HEK293 (cell line): ENCODE data around the gene SZT2.

Experiments
- CTCF ChIA-PET: fragments of 350-600 bp; formaldehyde crosslinking; extraction: SDS; loops from one replicate; lab custom pipeline; 2021; ENCODE audit warnings: antibody characterized with exemption; lab: Yijun Ruan, JAX
- POLR2A ChIA-PET: fragments of 300-600 bp; formaldehyde crosslinking; extraction: SDS; loops from one replicate; lab custom pipeline; 2020; ENCODE audit warnings: antibody characterized with exemption, inconsistent platforms; lab: Yijun Ruan, JAX
- H3K27ac ChIP-seq: fragments of 200-500 bp; sonication (Bioruptor generic); 2 replicates; pipeline ENCODE4 v1.5.1; 2014; ENCODE audit warnings: low read depth, low read length, control low read depth, inconsistent platforms; ENCODE audit errors: extremely low read depth
- H3K36me3 ChIP-seq, 2 experiments: fragments of 200-500 bp in 1 of 2; sonication (Bioruptor generic) in 1 of 2; 1 replicate in 1 of 2; 2 replicates in 1 of 2; pipeline ENCODE4 v1.5.1; 2014 to 2017; ENCODE audit warnings: inconsistent platforms in 2 of 2, low read length in 2 of 2; ENCODE audit not compliant: control insufficient read depth in 2 of 2, insufficient read depth in 1 of 2
- H3K4me1 ChIP-seq: fragments of 200-500 bp; sonication (Bioruptor generic); 2 replicates; pipeline ENCODE4 v1.5.1; 2014; ENCODE audit warnings: mild to moderate bottlenecking, low read length, inconsistent platforms; ENCODE audit not compliant: control insufficient read depth, insufficient read depth
- H3K4me3 ChIP-seq: 2 replicates; pipeline ENCODE4 v1.5.1; 2011; ENCODE audit warnings: low read depth, mild to moderate bottlenecking, control low read depth, low read length, moderate library complexity
- H3K9me3 ChIP-seq: fragments of 200-500 bp; sonication (Bioruptor generic); 2 replicates; pipeline ENCODE4 v1.5.1; 2014; ENCODE audit warnings: low read depth, low read length, inconsistent platforms; ENCODE audit not compliant: control insufficient read depth, insufficient read depth
- BCL11B ChIP-seq: fragments of 450-650 bp; formaldehyde crosslinking; IDR thresholded peaks from 2 replicates; pipeline ENCODE4 v1.5.1; 2016; ENCODE audit warnings: low read depth, missing biosample characterization, missing genetic modification characterization
- GFI1B ChIP-seq: fragments of 450-650 bp; formaldehyde crosslinking; IDR thresholded peaks from 2 replicates; pipeline ENCODE4 v1.5.1; 2016; ENCODE audit warnings: missing biosample characterization, missing genetic modification characterization
- PBX3 ChIP-seq: sonication (generic); formaldehyde crosslinking; IDR thresholded peaks from 2 replicates; pipeline ENCODE4 v1.8.1; 2022; ENCODE audit warnings: mild to moderate bottlenecking, moderate library complexity, missing genetic modification reagents
- PRDM2 ChIP-seq: fragments of 450-650 bp; formaldehyde crosslinking; IDR thresholded peaks from 2 replicates; pipeline ENCODE4 v1.5.1; 2016; ENCODE audit warnings: missing biosample characterization, missing genetic modification characterization, borderline replicate concordance
- SP2 ChIP-seq: fragments of 450-650 bp; formaldehyde crosslinking; IDR thresholded peaks from 2 replicates; pipeline ENCODE4 v1.5.1; 2016; ENCODE audit warnings: missing biosample characterization, missing genetic modification characterization
- ZNF133 ChIP-seq: fragments of 450-650 bp; formaldehyde crosslinking; IDR thresholded peaks from 2 replicates; pipeline ENCODE4 v1.5.1; 2016; ENCODE audit warnings: missing biosample characterization, missing genetic modification characterization
- ZNF138 ChIP-seq: fragments of 450-650 bp; formaldehyde crosslinking; IDR thresholded peaks from 2 replicates; pipeline ENCODE4 v1.5.1; 2016; ENCODE audit warnings: missing biosample characterization, missing genetic modification characterization, borderline replicate concordance
- ZNF335 ChIP-seq: fragments of 450-650 bp; formaldehyde crosslinking; conservative IDR thresholded peaks from 2 replicates; pipeline ENCODE4 v1.5.1; 2016; ENCODE audit warnings: missing biosample characterization, missing genetic modification characterization
- ZNF37A ChIP-seq: fragments of 450-650 bp; IDR thresholded peaks from 2 replicates; pipeline ENCODE4 v1.5.1; 2018; ENCODE audit warnings: missing biosample characterization, missing genetic modification characterization
- ZNF596 ChIP-seq: fragments of 450-650 bp; IDR thresholded peaks from 2 replicates; pipeline ENCODE4 v1.5.0; 2018; ENCODE audit warnings: missing biosample characterization, mild to moderate bottlenecking, missing genetic modification characterization, moderate library complexity
- ZNF624 ChIP-seq: fragments of 450-650 bp; formaldehyde crosslinking; IDR thresholded peaks from 2 replicates; pipeline ENCODE4 v1.5.1; 2017; ENCODE audit warnings: missing biosample characterization, missing genetic modification characterization
- ZNF645 ChIP-seq: fragments of 450-650 bp; formaldehyde crosslinking; IDR thresholded peaks from 2 replicates; pipeline ENCODE4; 2016; ENCODE audit warnings: missing biosample characterization, missing genetic modification characterization
- ZNF654 ChIP-seq: fragments of 450-650 bp; formaldehyde crosslinking; IDR thresholded peaks from 2 replicates; pipeline ENCODE4 v1.5.1; 2016; ENCODE audit warnings: low read depth, missing biosample characterization, missing genetic modification characterization
- ZNF658 ChIP-seq: fragments of 450-650 bp; formaldehyde crosslinking; IDR thresholded peaks from 2 replicates; pipeline ENCODE4; 2016; ENCODE audit warnings: missing biosample characterization, missing genetic modification characterization

Gene SZT2

GRCh38 chr1:43450251-43450941 lies 60.7 kb downstream of the SZT2 start:
- H3K9me3 ChIP-seq = no peaks in the 10 kb centered on the region
- TF ChIP-seq ZNF658 (tag by site-specific recombination) (no peak), ZNF654 (tag by site-specific recombination) (no peak), ZNF133 (tag by site-specific recombination) (no peak), SP2 (tag by site-specific recombination) (peak; percentile 28; the same call in 1 of the 2 replicates), ZNF596 (no peak), GFI1B (tag by site-specific recombination) (no peak)
- H3K27ac ChIP-seq = no peak overlapping the region
- no peaks in the 10 kb centered on the region for H3K4me1 ChIP-seq
- CTCF ChIA-PET = no interaction called here
- no peak overlapping the region for H3K4me3 ChIP-seq
- peaks cover 0 to 75% of the 10 kb centered on the region in 2 experiments; a peak in 1 of 3 replicates for H3K36me3 ChIP-seq
- POLR2A ChIA-PET = no interaction called here

GRCh38 chr1:43451157-43451591 lies 61.5 kb downstream of the SZT2 start:
- TF ChIP-seq ZNF37A (tag by site-specific recombination) = no peak
- TF ChIP-seq ZNF138 = no peak
- no peak for TF ChIP-seq PBX3 (CRISPR knock-in tag)
- no peak for TF ChIP-seq ZNF645 (tag by site-specific recombination)
- TF ChIP-seq ZNF624 (tag by site-specific recombination) = no peak
- no peak for TF ChIP-seq BCL11B (tag by site-specific recombination)
- no peak for TF ChIP-seq ZNF335
- no peak for TF ChIP-seq PRDM2 (tag by site-specific recombination)
- POLR2A ChIA-PET = interaction anchor here (1.6 kb wide), 1 partner anchor 93 kb away, joined by 4 read pairs; the partner anchor contains the start of gene CDC20
- H3K4me1 ChIP-seq = no peaks in the 10 kb centered on the region
- H3K4me3 ChIP-seq = no peak overlapping the region
- CTCF ChIA-PET = no interaction called here
- no peaks in the 10 kb centered on the region for H3K9me3 ChIP-seq
- no peak overlapping the region for H3K27ac ChIP-seq
- H3K36me3 ChIP-seq = peaks cover 0 to 68% of the 10 kb centered on the region in 2 experiments; a peak in 1 of 3 replicates
